CD4-positive, alpha-beta T cell (primary cell): ENCODE data around the gene PCDHB2. TPM values are rescaled to one million over a fixed set of nuclear protein-coding genes. Genes with fewer than 3 reads are reported as not detected.
"Not testable (repeated sequence)": the region's sequence is repeated elsewhere in the genome, so short reads cannot be mapped to it uniquely, and the experiment has no call there.

Experiments used
- ATAC-seq: fragments of 200-7000 bp; cut with Tn5 transposase; one replicate; pipeline ENCODE4 v1.10.0; 2022; ENCODE audit warnings: mild to moderate bottlenecking; ENCODE audit not compliant: poor library complexity
- CTCF ChIA-PET: fragments of 350-600 bp; sonication (Branson Sonifier 250); formaldehyde crosslinking; loops from one replicate; lab custom pipeline; 2021; ENCODE audit warnings: antibody characterized with exemption, inconsistent platforms; lab: Charles Lee
- POLR2A ChIA-PET: fragments of 350-600 bp; sonication (Branson Sonifier 250); formaldehyde crosslinking; loops from one replicate; lab custom pipeline; 2021; ENCODE audit warnings: antibody characterized with exemption, inconsistent platforms; lab: Charles Lee
- DNase-seq, 14 experiments: peaks; one replicate each; pipeline ENCODE4 v3.0.0-alpha.2; 2013 to 2020; ENCODE audit warnings: mixed read lengths in 2 of 14
- H3K27ac ChIP-seq, 2 donors: one replicate each; pipeline versions ENCODE4 v1.5.1 to v1.7.0; 2013; ENCODE audit warnings: low read length in 2 of 2, low read depth in 1 of 2, mild to moderate bottlenecking in 1 of 2
- H3K27me3 ChIP-seq, 2 experiments: 1 replicate in 1 of 2; 2 replicates in 1 of 2; pipeline versions ENCODE4 v1.6.1 to v1.7.0; 2013; ENCODE audit warnings: low read length in 2 of 2, control low read depth in 1 of 2, mild to moderate bottlenecking in 1 of 2, moderate library complexity in 1 of 2; ENCODE audit not compliant: insufficient read depth in 2 of 2, control insufficient read depth in 1 of 2
- H3K36me3 ChIP-seq: one replicate; pipeline ENCODE4 v1.6.1; 2013; ENCODE audit warnings: low read length, control low read depth; ENCODE audit not compliant: insufficient read depth
- H3K4me1 ChIP-seq: one replicate; pipeline ENCODE4 v1.6.1; 2013; ENCODE audit warnings: low read length, control low read depth; ENCODE audit not compliant: insufficient read depth
- H3K4me3 ChIP-seq: one replicate; pipeline ENCODE4 v1.5.1; 2013; ENCODE audit warnings: mild to moderate bottlenecking, low read length, moderate library complexity
- H3K9me3 ChIP-seq, 2 experiments: 1 replicate in 1 of 2; 2 replicates in 1 of 2; pipeline versions ENCODE4 v1.6.1 to v1.7.0; 2013; ENCODE audit warnings: low read length in 2 of 2, mild to moderate bottlenecking in 2 of 2, control low read depth in 1 of 2, moderate library complexity in 1 of 2; ENCODE audit not compliant: control insufficient read depth in 1 of 2, insufficient read depth in 1 of 2
- H3K27ac Mint-ChIP-seq: one replicate; pipeline ENCODE4 v1.8.0; 2020; ENCODE audit warnings: mixed read lengths
- H3K27me3 Mint-ChIP-seq: one replicate; pipeline ENCODE4 v1.8.0; 2021; ENCODE audit warnings: mixed read lengths
- H3K36me3 Mint-ChIP-seq: one replicate; pipeline ENCODE4 v1.8.0; 2021; ENCODE audit warnings: low read depth, mixed read lengths
- H3K4me1 Mint-ChIP-seq: one replicate; pipeline ENCODE4 v1.8.0; 2021; ENCODE audit warnings: low read depth, mixed read lengths
- H3K4me3 Mint-ChIP-seq: one replicate; pipeline ENCODE4 v1.8.0; 2020; ENCODE audit warnings: mild to moderate bottlenecking, mixed read lengths
- H3K9me3 Mint-ChIP-seq: one replicate; pipeline ENCODE4 v1.8.0; 2020; ENCODE audit warnings: mixed read lengths
- intact Hi-C, 2 experiments: fragments of 100-400 bp; cut with DNase I in 1 of 2; cut with micrococcal nuclease in 1 of 2; formaldehyde crosslinking; loops; one replicate each; pipeline versions ENCODE4 v1.15.1 to v1.9.0; 2023 to 2025; cut with DNase I, micrococcal nuclease
- total RNA-seq, 174 experiments: library from RNA in 2 of 174; stranded (reverse) in 2 of 174; gene quantifications; one replicate each; pipeline ENCODE4 v1.2.3 and lab custom pipeline; 2021 to 2026
- TF ChIP-seq, protein P1 (sequence below): fragments of 200-600 bp; IDR thresholded peaks from one replicate; pipeline ENCODE4 v1.8.0; 2022; ENCODE audit warnings: antibody characterized with exemption, mild to moderate bottlenecking

The PCDHB2 gene
- total RNA-seq, 2 experiments from 2014 or later: not detected

DNA sequence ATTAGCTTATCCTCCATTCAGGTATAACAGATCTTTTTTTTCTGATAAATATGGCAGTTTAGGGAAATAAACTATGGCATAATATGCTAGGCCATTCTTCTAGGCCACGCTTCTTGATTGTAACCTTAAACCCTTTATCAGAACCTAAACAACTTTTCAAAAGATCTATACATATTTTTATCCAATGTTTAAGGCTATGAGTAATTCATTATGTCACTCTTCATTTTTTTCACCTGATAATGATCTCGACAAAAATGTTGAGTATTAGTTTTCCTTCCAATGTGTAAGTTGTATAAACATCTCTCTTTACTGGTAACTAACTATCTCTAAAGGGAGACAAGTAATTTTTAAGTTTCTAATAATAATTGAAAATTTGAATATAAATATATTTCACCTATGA is 24.8 kb downstream of the PCDHB2 start:
- H3K9me3 ChIP-seq: peaks cover 16 to 30% of the 10 kb centered on the region in 2 experiments
- ATAC-seq: no peak
- no peak overlapping the region for H3K4me3 ChIP-seq
- Mint-ChIP-seq H3K27ac (no peak overlapping the region), H3K4me1 (no peaks in the 10 kb centered on the region), H3K9me3 (peaks cover 16% of the 10 kb centered on the region), H3K27me3 (peaks cover 35% of the 10 kb centered on the region), H3K4me3 (no peak overlapping the region), H3K36me3 (no peaks in the 10 kb centered on the region)
- TF ChIP-seq, protein P1, sequence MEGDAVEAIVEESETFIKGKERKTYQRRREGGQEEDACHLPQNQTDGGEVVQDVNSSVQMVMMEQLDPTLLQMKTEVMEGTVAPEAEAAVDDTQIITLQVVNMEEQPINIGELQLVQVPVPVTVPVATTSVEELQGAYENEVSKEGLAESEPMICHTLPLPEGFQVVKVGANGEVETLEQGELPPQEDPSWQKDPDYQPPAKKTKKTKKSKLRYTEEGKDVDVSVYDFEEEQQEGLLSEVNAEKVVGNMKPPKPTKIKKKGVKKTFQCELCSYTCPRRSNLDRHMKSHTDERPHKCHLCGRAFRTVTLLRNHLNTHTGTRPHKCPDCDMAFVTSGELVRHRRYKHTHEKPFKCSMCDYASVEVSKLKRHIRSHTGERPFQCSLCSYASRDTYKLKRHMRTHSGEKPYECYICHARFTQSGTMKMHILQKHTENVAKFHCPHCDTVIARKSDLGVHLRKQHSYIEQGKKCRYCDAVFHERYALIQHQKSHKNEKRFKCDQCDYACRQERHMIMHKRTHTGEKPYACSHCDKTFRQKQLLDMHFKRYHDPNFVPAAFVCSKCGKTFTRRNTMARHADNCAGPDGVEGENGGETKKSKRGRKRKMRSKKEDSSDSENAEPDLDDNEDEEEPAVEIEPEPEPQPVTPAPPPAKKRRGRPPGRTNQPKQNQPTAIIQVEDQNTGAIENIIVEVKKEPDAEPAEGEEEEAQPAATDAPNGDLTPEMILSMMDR: no peak
- no peak for DNase-seq
- no peak overlapping the region for H3K27ac ChIP-seq
- H3K36me3 ChIP-seq: no peaks in the 10 kb centered on the region
- CTCF ChIA-PET: no interaction called here
- POLR2A ChIA-PET: no interaction called here
- no peaks in the 10 kb centered on the region for H3K4me1 ChIP-seq
- H3K27me3 ChIP-seq: peaks cover 11 to 19% of the 10 kb centered on the region in 2 experiments
- intact Hi-C loops: no loop called here

DNA sequence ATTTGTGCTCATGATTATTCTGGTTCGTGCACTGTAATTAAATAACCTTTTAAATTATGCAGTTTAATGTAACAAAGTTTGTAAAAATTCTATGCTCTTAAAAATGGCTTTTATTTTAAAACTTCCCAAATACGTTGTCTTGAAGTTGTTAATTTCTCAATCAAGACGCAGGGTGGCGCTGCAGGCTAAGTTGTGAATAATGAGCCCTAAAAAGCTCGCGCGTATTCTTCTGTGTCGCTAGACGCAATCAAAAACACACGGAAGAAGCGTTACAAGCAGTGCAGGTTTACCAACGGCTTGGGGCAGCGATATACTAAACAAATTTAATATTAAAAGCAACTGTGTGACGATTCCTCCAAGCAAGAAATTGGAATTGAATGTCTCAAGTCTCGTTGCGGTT is 27.1 kb downstream of the PCDHB2 start, which contains the start of gene PCDHB4:
Gene PCDHB4, plus strand, starts transcription at position 256 of the 400 bp plus-strand sequence. CDS start 181 bp downstream, outside the sequence.
- Mint-ChIP-seq H3K36me3 (no peaks in the 10 kb centered on the region), H3K4me1 (no peaks in the 10 kb centered on the region), H3K27ac (no peak within 1 kb of the TSS), H3K4me3 (no peak within 1 kb of the TSS), H3K27me3 (peaks cover 48% of the 10 kb centered on the region), H3K9me3 (peaks cover 8% of the 10 kb centered on the region)
- CTCF ChIA-PET: no interaction called here
- H3K27ac ChIP-seq: no peak within 1 kb of the TSS
- no peaks in the 10 kb centered on the region for H3K4me1 ChIP-seq
- no peak within 1 kb of the TSS for H3K4me3 ChIP-seq
- POLR2A ChIA-PET: no interaction called here
- no peaks in the 10 kb centered on the region for H3K36me3 ChIP-seq
- DNase-seq: no peak
- intact Hi-C loops: no loop called here
- H3K9me3 ChIP-seq: peaks cover 17 to 19% of the 10 kb centered on the region in 2 experiments
- H3K27me3 ChIP-seq: peaks cover 11 to 28% of the 10 kb centered on the region in 2 experiments
- TF ChIP-seq, protein P1: no peak
- ATAC-seq: no peak

DNA sequence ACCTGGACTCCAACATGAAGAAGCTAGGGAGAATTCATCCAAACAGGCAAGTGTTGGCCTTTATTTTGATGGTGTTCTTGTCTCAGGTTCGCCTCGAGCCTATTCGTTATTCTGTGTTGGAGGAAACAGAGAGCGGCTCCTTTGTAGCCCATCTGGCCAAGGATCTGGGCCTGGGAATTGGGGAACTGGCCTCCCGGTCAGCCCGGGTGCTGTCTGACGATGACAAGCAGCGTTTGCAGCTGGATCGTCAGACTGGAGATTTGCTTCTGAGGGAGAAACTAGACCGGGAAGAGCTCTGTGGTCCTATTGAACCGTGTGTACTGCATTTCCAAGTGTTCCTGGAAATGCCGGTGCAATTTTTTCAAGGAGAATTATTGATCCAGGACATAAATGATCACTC is 27.6 kb downstream of the PCDHB2 start:
- Mint-ChIP-seq H3K27ac (no peak overlapping the region), H3K9me3 (peaks cover 6% of the 10 kb centered on the region), H3K36me3 (no peaks in the 10 kb centered on the region), H3K4me3 (no peak overlapping the region), H3K4me1 (no peaks in the 10 kb centered on the region), H3K27me3 (peaks cover 51% of the 10 kb centered on the region)
- no peaks in the 10 kb centered on the region for H3K36me3 ChIP-seq
- DNase-seq (no peak), ATAC-seq (no peak)
- TF ChIP-seq, protein P1: no peak
- H3K4me3 ChIP-seq: no peak overlapping the region
- CTCF ChIA-PET: no interaction called here
- peaks cover 11 to 28% of the 10 kb centered on the region in 2 experiments for H3K27me3 ChIP-seq
- H3K27ac ChIP-seq: no peak overlapping the region
- peaks cover 12 to 17% of the 10 kb centered on the region in 2 experiments for H3K9me3 ChIP-seq
- intact Hi-C loops: no loop called here
- H3K4me1 ChIP-seq: no peaks in the 10 kb centered on the region
- POLR2A ChIA-PET: no interaction called here

DNA sequence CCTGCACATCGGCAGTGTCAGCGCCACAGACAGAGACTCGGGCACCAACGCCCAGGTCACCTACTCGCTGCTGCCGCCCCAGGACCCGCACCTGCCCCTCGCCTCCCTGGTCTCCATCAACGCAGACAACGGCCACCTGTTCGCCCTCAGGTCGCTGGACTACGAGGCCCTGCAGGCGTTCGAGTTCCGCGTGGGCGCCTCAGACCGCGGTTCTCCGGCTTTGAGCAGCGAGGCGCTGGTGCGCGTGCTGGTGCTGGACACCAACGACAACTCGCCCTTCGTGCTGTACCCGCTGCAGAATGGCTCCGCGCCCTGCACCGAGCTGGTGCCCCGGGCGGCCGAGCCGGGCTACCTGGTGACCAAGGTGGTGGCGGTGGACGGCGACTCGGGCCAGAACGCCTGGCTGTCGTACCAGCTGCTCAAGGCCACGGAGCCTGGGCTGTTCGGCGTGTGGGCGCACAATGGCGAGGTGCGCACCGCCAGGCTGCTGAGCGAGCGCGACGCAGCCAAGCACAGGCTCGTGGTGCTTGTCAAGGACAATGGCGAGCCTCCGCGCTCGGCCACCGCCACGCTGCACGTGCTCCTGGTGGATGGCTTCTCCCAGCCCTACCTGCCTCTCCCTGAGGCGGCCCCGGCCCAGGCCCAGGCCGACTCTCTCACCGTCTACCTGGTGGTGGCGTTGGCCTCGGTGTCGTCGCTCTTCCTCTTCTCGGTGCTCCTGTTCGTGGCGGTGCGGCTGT is 29.2 kb downstream of the PCDHB2 start:
- H3K4me3 ChIP-seq, ATAC-seq, CTCF ChIA-PET, POLR2A ChIA-PET, H3K36me3 ChIP-seq, DNase-seq, H3K4me1 Mint-ChIP-seq, H3K27ac Mint-ChIP-seq, H3K4me1 ChIP-seq, H3K4me3 Mint-ChIP-seq, H3K36me3 Mint-ChIP-seq, intact Hi-C loops, H3K27ac ChIP-seq, H3K9me3 Mint-ChIP-seq: not testable (repeated sequence)
- peaks cover 57% of the 10 kb centered on the region for H3K27me3 Mint-ChIP-seq
- H3K27me3 ChIP-seq: peaks cover 15 to 28% of the 10 kb centered on the region in 2 experiments
- peaks cover 12 to 13% of the 10 kb centered on the region in 2 experiments for H3K9me3 ChIP-seq
